Fibroblast of peridontal ligament (primary cell): ENCODE measurements around the gene FARSA.
A peak's percentile ranks its signal among the peaks of the same experiment; 100 is the strongest.
"Not testable (repeated sequence)": the region's sequence is repeated elsewhere in the genome, so short reads cannot be mapped to it uniquely, and the experiment has no call there.

Experiments
- DNase-seq: peaks from one replicate; pipeline ENCODE4 v3.0.0-alpha.2; 2010; ENCODE audit errors: extremely low read depth

Gene FARSA

DNA sequence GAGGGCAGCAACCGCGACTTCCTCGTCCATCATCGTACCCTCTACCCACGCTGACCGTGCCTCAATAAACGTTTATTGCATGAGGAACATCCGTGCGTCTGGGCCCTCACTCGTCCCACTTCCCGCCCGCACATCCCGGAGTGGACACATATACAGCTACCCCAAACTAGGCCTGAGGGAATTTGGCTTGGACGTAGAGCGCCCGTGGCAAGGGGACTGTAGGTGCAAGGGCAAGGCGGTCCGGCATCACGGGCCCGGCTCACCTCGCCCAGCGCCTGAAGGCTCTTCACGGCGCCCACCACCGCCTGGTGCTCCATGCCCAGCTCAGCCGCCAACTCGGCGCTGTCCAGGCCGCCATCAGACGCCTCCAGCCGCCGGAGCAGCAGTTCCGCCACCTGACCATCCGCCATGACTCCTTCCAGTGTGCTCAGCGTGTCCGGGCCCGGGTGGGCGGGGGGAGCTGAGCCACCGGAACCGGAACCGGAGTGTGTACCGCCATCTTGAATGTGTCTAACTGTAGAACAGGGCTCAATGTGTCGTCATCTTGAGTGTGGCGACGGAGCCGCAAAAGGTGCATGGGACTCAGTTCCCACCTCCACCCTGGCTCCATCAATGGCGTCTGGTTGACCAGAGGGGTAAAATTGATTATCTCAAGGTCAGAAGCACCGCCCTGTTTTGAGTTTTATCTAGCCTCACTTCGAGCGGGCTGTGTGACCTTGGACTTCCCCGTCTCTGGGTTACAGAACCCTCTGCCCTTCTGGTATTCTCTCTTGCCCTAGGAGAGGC is at the start of gene FARSA:
Gene FARSA (minus strand): TSS at position 425 of the 786 bp plus-strand sequence. CDS start 15 bp downstream, at position 410.
- DNase-seq: peak; percentile 86

DNA sequence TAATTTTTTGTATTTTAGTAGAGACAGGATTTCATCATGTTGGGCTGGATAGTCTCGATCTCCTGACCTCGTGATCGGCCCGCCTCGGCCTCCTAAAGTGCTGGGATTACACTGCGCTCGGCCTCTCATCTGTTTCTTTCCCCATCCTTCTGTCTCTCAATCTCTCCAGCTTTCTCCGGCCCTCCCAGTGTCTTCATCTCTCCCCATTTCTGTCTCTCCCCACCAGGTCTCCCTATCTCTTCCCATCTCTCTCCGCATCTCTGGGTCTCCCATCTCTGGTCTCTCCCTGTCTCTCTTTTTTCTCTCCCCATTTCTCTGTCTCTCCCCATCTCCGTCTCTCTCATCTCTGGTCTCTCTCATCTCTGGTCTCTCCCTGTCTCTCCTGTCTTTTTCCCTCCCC is 49.6 kb upstream of the FARSA start:
- DNase-seq: no peak

DNA sequence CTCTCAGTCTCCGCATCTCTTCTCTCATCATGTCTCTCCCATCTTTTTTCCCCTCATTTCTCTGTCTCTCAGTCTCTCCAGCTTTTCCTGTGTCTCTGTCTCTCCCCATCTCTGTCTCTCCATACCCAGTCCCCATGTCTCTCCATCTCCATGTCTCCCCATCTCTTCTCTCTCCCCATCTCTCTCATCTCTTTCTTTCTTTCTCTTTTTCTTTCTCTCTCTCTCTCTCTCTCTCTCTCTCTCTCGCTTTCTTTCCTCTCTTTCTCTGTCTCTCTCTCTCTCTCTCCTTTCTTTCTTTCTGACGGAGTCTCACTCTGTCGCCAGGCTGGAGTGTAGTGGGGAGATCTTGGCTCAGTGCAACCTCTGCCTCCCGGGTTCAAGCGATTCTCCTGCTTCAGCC is 49.1 kb upstream of the FARSA start:
- no peak for DNase-seq

DNA sequence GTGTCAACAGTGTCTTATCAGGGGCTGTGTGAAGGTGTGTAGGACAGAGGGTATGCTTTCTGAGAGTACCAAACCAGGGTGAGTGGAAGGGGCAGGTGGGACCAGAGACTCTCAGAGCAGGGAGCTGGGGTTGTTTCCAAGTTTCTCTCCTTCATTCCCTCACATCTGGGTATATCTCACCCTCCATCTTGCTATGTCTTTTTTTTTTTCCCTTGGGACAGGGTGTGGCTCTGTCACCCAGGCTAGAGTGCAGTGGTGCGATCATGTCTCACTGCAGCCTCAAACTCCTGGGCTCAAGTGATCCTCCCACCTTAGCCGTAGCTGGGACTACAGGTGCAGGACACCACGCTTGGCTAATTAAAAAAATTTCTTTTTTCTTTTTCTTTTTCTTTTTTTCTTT is 46.5 kb upstream of the FARSA start:
- no peak for DNase-seq

DNA sequence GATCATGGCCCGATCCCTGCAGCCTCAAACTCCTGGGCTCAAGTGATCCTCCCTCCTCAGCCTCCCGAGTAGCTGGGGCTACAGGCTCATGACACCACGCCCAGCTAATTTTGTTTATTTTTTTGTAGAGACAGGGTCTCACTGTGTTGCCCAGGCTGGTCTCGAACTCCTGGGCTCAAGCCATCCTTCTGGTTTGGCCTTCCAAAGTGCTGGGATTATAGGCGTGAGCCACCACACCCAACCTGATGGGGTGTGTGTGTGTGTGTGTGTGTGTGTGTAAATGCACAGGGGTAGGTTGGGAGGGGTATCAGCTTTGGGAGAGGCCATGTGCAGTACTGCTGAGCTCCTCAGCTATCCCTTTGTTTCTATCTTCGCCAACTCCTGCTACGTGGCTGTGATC is 42.6 kb upstream of the FARSA start:
- not testable (repeated sequence) for DNase-seq

DNA sequence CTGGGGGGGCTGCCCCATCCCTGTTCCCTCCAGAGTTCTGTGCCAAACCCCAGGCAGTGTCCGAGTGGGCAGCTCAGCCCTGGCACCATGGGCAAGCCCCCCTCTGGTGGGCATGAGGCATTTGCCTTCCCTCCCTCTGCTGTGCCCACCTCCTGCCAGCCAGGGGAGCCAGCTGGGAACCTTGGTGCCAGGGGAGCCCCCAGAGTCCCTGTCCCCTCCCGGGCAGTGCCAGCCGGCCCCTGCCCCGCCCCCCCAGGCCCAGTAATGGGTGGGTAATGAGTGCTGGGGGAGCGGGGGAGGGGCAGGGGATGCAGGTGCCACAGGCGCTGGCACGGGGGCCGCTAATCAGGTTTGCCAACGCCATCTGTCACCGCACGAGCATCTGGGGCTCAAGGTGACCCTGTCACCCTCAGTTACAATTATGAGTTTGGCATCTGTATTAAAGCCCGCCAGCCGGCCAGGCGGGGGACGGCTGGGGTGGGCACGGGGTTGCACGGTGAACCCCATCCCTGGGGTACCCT is 41.8 kb upstream of the FARSA start:
- DNase-seq: no peak

DNA sequence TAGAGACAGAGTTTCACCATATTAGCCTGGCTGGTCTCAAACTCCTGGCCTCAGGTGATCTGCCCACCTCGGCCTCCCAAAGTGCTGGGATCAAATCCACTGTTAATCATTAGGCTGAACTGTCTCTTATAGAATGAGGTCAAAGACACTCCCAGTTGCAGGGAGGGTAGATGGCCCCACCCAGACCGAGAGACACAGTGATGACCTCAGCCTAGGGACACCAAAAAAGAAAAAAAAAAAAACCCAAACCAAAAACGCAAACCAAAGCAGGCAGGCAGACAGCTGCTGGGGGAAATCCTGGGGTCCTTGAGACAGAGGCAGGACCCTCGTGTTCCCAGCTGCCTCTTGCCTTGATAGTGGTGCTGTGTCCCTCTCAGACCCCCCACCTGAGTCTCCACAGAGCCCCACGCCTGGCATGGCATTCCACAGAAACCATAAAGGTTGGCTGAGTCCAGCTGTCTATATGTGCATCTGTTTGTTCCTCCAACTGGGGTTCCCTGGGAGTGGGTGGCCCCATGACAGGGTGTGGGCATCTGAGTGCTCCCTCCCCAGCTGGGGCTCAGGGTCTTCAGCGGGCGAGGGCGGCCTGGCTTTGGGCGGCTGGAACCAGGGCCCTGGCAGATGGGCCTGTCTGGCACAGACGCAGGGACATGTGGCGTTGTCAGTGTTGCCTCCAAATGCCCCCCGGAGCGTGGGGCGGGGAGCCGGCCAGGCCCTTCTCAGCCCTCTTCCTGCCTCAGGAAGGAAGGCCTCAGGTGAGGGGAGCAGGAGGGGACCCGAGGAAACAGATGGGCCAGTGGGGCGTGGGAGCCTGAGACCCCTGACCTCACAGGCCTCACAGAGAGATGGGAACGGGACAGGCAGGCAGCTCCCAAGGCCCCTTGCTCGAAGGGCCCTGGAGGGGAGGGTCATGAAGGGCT is 41.0 kb upstream of the FARSA start:
- no peak for DNase-seq

DNA sequence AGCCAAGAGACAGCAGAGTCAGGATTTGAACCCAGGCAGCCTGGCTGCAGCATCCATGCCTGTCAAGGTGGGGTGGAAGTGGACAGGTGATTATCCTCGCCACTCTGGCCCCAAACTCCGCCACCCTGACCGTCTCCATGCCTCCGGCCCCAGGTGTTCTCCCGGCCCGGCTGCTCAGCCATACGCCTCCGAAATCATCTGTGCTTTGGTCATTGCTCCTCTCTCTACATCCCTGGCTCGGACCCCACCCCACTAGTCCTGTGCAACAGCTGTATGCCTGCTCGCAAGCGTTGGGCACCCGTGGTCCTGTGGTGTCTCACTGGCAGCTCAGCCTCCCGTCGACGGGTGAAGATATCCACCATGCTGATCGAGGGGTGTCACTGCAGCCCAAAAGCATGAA is 39.7 kb upstream of the FARSA start:
- DNase-seq: no peak

DNA sequence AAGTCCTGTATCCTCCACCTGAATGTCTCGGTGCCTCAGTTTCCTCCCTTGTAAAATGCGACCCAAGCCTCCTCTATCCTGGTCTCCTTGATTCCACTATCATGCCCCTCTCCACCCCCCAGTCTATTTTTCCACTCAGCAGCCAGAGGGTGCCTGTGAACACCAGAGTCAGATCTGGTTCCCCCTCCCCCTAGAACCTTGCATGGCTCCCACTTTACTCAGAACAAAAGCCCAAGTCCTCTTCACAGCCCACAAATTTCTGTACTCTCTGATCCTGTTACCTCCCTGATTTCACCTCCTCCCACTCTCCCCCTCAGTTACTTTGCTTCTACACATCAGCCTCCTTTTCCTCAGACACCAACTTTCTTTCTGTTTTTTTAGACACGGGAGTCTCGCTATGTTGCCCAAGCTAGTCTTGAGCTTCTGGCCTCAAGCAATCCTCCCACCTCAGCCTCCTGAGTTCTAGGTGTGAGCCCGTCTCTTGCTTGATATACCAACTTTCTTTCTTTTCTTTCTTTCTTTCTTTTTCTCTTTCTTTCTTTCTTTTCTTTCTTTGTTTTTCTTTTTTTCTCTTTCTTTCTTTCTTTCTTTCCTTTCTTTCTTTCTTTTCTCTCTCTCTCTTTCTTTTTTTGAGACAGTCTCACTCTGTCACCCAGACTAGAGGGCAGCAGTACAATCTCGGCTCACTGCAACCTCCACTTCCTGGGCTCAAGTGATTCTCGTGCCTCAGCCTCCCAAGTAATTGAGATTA is 36.7 kb upstream of the FARSA start:
- DNase-seq: no peak

DNA sequence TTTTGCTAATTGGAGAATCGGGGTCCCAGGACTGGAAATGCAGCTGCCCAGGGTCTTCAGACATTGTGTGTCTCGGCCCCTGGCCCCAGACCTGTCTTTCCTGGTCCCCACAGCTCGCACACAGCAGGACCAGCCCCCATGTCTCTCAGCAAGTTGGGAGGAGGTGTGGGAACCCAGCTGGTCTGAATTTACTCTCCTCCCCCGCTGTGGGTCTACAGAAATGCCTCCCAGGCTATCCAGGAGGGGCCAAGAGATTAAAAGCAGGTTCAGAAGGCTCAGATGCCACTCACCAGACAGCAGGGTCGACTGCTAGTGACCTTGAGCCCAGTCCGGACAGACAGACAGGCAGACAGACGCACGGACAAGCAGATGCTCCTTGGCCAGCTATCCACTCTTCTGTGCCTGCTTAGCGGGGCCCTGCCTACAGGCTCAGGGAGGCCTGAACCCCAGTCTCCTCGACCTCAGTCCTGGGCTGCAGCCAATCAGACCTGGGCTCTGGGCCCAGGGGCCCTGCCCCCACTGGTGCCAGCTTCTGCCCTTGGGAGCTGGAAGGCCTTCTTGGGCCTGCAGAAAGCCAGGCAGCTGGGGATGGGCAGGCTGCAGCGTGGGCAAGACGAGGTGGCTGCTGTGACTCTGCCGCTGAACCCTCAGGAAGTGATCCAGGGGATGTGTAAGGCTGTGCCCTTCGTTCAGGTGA is 35.9 kb upstream of the FARSA start, which contains the start of gene DAND5:
Gene DAND5 (plus strand): TSS at position 285 of the 697 bp plus-strand sequence. CDS start 85 bp downstream, at position 370.
- DNase-seq: no peak

DNA sequence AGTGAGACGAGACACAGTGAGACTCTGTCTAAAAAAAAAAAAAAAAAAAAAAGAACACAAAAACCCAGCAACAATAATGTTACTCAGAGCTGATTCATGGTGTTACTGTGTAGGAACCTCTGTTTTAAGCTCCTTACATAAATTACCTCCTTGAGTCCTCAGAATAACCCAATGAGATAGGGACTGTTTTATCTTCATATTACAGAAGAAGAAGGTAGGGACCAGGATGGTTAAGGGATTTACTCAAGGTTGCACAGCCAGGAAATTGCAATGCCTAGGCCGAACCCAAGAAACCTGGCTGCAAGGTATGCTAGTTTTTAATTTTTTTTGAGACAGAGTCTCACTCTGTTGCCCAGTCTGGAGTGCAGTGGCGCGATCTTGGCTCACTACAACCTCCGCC is 34.4 kb upstream of the FARSA start:
- no peak for DNase-seq

DNA sequence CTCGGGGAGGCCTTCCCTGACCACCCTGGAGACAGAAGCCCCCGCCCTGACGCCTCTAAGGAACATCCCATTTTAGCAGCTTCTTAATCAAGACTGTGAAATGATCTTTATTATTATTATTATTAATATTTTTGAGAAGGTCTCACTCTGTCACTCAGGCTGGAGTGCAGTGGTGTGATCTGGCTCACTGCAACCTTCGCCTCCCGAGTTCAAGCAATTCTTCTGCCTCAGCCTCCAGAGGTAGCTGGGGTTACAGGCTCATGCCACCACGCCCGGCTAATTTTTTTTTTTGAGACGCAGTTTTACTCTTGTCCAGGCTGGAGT is 32.3 kb upstream of the FARSA start:
- no peak for DNase-seq

DNA sequence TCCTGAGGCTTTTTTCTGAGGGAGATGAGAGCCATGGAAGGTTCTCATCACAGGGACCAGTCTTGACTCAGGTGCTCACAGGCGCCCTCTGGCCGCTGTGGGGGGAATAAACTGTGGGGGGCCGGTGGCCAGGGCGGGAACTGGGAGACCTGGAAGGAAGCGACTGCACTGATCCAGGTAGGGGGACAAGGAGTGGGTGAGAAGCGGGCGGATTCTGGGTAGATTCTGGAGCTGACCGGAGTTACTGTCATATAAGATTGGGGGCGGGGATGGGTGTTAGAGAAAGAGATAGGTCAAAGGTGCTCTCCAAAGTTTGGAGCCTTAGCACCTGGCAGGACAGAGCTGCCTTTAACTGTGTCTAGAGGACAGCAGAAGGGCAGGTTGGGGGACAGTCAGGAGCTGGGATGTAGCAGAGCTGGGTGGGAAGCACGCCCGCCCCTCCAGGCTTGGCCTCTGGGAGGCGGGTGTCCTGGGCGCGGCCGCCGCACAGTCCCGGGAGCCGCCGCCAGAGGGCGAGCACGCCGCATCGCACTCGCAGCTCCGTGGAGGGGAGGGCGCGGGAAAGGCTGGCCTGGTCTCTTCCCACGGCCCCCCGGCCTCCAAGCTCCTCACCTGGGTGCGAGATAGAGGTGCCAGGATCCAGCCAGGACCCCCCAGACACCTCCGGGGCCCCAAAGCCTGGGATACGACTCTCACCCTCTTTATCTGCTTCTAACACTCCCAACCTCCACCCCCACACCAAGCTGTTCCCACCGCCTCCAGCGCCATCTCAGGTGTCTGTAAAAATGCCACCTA is 31.7 kb upstream of the FARSA start:
- peak; percentile 58 for DNase-seq

DNA sequence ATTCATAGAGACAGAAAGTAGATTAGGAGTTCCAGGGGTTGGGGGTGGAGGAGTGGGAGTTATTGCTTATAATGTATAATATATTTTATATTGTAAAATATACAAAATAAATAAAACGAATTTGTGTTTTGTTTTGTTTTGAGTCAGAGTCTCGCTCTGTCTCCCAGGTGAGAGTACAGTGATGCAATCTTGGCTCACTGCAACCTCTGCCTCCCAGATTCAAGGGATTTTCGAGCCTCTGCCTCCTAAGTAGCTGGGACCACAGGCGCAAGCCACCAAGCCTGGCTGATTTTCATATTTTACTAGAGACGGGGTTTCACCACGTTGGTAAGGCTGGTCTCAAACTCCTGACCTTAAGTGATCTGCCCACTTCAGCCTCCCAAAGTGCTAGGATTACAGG is 26.0 kb upstream of the FARSA start:
- DNase-seq: no peak

DNA sequence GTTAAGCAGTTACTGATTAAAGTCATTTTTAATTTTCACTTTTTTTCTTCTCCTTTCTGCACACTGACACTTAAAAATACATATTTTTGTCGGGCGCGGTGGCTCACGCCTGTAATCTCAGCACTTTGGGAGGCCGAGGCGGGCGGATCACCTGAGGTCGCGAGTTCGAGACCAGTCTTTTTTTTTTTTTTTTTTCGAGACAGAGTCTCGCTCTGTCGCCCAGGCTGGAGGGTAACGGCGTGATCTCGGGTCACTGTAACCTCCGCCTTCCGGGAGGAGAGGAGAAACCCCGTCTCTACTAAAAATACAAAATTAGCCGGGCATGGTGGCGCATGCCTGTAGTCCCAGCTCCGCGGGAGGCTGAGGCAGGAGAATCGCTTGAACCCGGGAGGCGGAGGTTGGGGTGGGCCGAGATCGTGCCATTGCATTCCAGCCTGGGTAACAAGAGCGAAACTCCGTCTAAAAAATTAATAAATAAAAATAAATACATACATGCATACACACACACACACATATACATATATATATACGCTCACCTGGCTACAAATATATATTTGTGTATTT is 24.0 kb upstream of the FARSA start:
- DNase-seq: not testable (repeated sequence)

DNA sequence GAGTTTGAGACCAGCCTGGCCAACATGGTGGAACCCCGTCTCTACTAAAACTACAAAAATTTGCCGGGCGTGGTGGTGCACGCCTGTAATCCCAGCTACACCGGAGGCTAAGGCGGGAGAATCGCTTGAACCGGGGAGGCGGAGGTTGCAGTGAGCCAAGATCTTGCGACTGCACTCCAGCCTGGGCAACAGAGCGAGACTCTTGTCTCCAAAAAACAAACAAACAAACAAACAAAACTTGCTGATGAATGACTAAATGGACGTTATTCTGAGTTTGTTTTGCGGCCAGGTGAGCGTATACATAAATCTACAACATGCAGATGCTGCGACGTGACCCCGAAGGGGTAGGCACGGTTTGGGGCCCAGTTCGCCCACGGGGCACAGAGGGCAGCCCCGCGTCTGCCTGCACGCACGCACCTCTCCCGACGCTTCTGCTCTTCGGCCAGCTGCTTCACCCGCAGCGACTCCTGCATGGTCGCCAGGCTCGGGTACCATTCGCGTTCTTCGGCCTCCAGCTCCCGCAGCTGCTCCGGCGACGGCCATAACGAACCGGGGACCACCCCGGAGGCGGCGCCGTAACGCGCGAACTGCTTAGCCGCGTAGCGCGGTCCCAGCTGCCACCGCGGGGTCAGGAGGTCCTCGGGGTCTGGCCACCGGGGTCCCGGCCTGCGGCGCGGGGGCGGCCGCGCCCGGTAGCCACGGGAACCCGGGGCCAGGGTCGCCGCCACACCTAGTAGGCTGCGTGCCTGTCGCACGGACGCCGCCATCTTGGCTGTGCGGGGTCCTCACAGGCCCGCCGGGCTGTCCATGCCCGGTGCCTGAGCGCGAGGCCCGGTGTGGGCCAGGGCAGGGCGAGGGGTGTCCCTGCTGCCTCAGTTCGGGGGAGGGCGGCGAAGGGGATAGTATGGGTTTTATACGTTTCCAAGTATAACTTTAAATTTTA is 23.2 kb upstream of the FARSA start, which contains the start of gene GADD45GIP1:
Gene GADD45GIP1 (minus strand): TSS at position 778 of the 943 bp plus-strand sequence. CDS start 11 bp downstream, at position 767.
- peak; percentile 67 for DNase-seq

DNA sequence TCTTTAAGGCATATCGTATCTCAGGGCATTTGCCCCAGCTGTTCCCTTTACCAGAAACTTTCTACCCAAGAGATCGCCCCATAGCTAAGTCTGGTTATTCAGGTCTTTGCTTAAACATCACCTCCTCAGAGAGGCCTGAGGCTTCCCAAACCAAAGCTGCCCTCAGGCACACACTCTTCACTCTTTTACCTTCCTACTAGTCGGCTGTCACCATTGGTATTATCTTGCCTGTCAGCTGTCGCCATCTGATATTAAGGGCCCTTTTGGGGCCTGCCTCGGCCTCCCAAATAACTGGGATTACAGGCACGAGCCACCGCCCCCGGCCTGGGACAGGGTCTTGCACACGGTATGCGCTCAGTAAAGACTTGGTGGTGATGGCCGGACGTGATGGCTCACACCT is 22.5 kb upstream of the FARSA start:
- DNase-seq: no peak

DNA sequence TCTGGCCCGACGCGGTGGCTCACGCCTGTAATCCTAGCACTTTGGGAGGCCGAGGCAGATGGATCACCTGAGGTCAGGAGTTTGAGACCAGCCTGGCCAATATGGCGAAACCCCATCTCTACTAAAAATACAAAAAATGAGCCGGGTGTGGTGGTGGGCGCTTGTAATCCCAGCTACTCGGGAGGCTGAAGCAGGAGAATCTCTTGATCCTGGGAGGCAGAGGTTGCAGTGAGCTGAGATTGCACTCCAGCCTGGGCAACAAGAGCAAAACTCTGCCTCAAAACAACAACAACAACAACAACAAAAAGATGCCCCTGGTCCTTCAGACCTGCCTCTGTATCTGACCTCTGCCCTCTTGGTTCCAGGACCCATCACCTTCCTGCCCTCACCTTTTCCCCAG is 22.1 kb upstream of the FARSA start:
- not testable (repeated sequence) for DNase-seq

DNA sequence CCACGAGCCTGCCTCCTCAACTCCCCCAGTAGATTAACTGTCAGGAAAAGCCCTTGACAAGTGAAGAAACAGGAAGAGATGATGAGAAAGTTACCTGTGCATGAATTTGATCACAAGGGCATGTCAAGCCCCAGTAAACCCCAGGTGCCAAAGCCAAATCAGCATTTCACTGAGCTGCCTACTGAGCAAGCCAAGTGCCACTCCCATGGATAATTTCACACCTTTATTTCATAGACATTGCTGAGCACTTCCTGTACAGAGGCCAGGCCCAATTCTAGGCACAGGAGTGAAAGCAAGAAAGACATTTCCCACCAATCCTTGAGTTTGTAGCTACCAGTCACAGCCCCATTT is 21.1 kb upstream of the FARSA start:
- no peak for DNase-seq
